K562 (cell line): Measurements from ENCODE around the gene OVOL2.

Experiments
- ASH1L ChIP-seq: fragments of 450-650 bp; IDR thresholded peaks from 2 replicates; pipeline ENCODE4 v1.6.1; 2018; ENCODE audit warnings: borderline replicate concordance, mild to moderate bottlenecking, low read depth; ENCODE audit not compliant: partially characterized antibody
- EZH2 ChIP-seq: IDR thresholded peaks from 2 replicates; pipeline ENCODE4 v1.6.1; 2012; ENCODE audit warnings: low read depth, mild to moderate bottlenecking, inconsistent platforms, low read length, borderline replicate concordance
- FOXP1 ChIP-seq: sonication (generic); formaldehyde crosslinking; IDR thresholded peaks from 2 replicates; pipeline ENCODE4 v1.8.0; 2022; ENCODE audit warnings: mild to moderate bottlenecking, missing genetic modification reagents
- MIER1 ChIP-seq: fragments of 450-650 bp; IDR thresholded peaks from 2 replicates; pipeline ENCODE4 v1.6.1; 2016; ENCODE audit warnings: antibody characterized with exemption, mild to moderate bottlenecking, low read depth
- POLR2AphosphoS2 ChIP-seq: IDR thresholded peaks from 2 replicates; pipeline ENCODE4 v1.6.1; 2012; ENCODE audit warnings: low read length, improper control_type of control experiment
- SREBF1 ChIP-seq: fragments of 150-350 bp; IDR thresholded peaks from 2 replicates; pipeline ENCODE4 v1.6.1; 2014; ENCODE audit warnings: antibody characterized with exemption, low read depth, low read length, borderline replicate concordance
- TCF7 ChIP-seq: sonication (generic); IDR thresholded peaks from 2 replicates; pipeline ENCODE4 v1.6.1; 2016; ENCODE audit warnings: antibody characterized with exemption, borderline replicate concordance
- TF ChIP-seq, protein P1 (sequence below), 3 experiments: IDR thresholded peaks in 2 of 3; conservative IDR thresholded peaks in 1 of 3; 2 replicates each; pipeline ENCODE4 v1.5.1; 2011 to 2012; ENCODE audit warnings: low read length in 3 of 3, mild to moderate bottlenecking in 3 of 3, control low read depth in 2 of 3, improper control_type of control experiment in 1 of 3, inconsistent platforms in 1 of 3, low read depth in 1 of 3, mixed read lengths in 1 of 3, moderate library complexity in 1 of 3; ENCODE audit not compliant: insufficient read depth in 2 of 3
- TF ChIP-seq, protein P2 (sequence below), 2 experiments: IDR thresholded peaks; 2 replicates each; pipeline ENCODE4 v1.6.1; 2012; ENCODE audit warnings: improper control_type of control experiment in 2 of 2, low read depth in 2 of 2, low read length in 2 of 2, borderline replicate concordance in 1 of 2
- TF ChIP-seq, protein P3 (sequence below): fragments of 450-650 bp; IDR thresholded peaks from 2 replicates; pipeline ENCODE4 v1.6.1; 2018; ENCODE audit not compliant: partially characterized antibody
- TF ChIP-seq, protein P4 (sequence below): fragments of 450-650 bp; conservative IDR thresholded peaks from 2 replicates; pipeline ENCODE4 v1.6.1; 2016; ENCODE audit warnings: missing genetic modification characterization, low read depth, mild to moderate bottlenecking, control low read depth, missing compliant biosample characterization
- TF ChIP-seq, protein P5 (sequence below): fragments of 450-650 bp; IDR thresholded peaks from 2 replicates; pipeline ENCODE4 v1.6.1; 2016
- TF ChIP-seq, protein P6 (sequence below): fragments of 250-450 bp; sonication (Bioruptor Pico); IDR thresholded peaks from 2 replicates; pipeline ENCODE4 v1.5.0; 2020; ENCODE audit warnings: mild to moderate bottlenecking, borderline replicate concordance

DNA sequence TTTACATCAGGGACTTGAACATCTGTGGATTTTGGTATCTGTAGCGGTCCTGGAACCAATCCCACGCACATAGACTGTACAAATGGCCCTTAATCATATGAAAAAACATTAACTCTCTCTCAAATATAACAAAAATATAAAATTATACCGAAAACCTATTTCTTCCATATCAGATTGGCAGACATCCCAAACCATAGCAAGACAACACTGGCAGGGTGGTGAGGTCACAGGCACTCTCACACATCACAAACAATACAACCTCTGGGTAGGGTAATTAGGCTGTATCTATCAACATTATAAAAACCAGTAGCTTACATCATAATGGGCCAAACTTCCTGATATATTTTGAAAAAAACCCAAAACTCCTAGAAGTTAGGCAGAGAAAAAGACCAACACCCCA lies 40.9 kb downstream of the OVOL2 start:
- TF ChIP-seq TCF7, result no peak
- TF ChIP-seq, protein P1, sequence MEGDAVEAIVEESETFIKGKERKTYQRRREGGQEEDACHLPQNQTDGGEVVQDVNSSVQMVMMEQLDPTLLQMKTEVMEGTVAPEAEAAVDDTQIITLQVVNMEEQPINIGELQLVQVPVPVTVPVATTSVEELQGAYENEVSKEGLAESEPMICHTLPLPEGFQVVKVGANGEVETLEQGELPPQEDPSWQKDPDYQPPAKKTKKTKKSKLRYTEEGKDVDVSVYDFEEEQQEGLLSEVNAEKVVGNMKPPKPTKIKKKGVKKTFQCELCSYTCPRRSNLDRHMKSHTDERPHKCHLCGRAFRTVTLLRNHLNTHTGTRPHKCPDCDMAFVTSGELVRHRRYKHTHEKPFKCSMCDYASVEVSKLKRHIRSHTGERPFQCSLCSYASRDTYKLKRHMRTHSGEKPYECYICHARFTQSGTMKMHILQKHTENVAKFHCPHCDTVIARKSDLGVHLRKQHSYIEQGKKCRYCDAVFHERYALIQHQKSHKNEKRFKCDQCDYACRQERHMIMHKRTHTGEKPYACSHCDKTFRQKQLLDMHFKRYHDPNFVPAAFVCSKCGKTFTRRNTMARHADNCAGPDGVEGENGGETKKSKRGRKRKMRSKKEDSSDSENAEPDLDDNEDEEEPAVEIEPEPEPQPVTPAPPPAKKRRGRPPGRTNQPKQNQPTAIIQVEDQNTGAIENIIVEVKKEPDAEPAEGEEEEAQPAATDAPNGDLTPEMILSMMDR (IDR thresholded peaks at IDR 0.05 in 2 of 3, conservative IDR thresholded peaks at IDR 0.05 in 1 of 3; ENCODE audit: insufficient read depth in 2 of 3, low read depth in 1 of 3, low read length in 3 of 3), result no peak
- no peak for TF ChIP-seq EZH2
- no peak for TF ChIP-seq POLR2AphosphoS2
- no peak for TF ChIP-seq MIER1
- no peak for TF ChIP-seq SREBF1
- TF ChIP-seq, protein P2, sequence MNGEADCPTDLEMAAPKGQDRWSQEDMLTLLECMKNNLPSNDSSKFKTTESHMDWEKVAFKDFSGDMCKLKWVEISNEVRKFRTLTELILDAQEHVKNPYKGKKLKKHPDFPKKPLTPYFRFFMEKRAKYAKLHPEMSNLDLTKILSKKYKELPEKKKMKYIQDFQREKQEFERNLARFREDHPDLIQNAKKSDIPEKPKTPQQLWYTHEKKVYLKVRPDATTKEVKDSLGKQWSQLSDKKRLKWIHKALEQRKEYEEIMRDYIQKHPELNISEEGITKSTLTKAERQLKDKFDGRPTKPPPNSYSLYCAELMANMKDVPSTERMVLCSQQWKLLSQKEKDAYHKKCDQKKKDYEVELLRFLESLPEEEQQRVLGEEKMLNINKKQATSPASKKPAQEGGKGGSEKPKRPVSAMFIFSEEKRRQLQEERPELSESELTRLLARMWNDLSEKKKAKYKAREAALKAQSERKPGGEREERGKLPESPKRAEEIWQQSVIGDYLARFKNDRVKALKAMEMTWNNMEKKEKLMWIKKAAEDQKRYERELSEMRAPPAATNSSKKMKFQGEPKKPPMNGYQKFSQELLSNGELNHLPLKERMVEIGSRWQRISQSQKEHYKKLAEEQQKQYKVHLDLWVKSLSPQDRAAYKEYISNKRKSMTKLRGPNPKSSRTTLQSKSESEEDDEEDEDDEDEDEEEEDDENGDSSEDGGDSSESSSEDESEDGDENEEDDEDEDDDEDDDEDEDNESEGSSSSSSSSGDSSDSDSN (IDR thresholded peaks at IDR 0.05; ENCODE audit: borderline replicate concordance in 1 of 2, low read depth in 2 of 2, low read length in 2 of 2), result no peak
- TF ChIP-seq ASH1L, result no peak
- TF ChIP-seq FOXP1 (CRISPR knock-in tag), result no peak
- TF ChIP-seq, protein P3, sequence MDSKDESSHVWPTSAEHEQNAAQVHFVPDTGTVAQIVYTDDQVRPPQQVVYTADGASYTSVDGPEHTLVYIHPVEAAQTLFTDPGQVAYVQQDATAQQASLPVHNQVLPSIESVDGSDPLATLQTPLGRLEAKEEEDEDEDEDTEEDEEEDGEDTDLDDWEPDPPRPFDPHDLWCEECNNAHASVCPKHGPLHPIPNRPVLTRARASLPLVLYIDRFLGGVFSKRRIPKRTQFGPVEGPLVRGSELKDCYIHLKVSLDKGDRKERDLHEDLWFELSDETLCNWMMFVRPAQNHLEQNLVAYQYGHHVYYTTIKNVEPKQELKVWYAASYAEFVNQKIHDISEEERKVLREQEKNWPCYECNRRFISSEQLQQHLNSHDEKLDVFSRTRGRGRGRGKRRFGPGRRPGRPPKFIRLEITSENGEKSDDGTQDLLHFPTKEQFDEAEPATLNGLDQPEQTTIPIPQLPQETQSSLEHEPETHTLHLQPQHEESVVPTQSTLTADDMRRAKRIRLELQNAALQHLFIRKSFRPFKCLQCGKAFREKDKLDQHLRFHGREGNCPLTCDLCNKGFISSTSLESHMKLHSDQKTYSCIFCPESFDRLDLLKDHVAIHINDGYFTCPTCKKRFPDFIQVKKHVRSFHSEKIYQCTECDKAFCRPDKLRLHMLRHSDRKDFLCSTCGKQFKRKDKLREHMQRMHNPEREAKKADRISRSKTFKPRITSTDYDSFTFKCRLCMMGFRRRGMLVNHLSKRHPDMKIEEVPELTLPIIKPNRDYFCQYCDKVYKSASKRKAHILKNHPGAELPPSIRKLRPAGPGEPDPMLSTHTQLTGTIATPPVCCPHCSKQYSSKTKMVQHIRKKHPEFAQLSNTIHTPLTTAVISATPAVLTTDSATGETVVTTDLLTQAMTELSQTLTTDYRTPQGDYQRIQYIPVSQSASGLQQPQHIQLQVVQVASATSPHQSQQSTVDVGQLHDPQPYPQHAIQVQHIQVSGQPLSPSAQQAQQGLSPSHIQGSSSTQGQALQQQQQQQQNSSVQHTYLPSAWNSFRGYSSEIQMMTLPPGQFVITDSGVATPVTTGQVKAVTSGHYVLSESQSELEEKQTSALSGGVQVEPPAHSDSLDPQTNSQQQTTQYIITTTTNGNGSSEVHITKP, result no peak
- TF ChIP-seq, protein P4, sequence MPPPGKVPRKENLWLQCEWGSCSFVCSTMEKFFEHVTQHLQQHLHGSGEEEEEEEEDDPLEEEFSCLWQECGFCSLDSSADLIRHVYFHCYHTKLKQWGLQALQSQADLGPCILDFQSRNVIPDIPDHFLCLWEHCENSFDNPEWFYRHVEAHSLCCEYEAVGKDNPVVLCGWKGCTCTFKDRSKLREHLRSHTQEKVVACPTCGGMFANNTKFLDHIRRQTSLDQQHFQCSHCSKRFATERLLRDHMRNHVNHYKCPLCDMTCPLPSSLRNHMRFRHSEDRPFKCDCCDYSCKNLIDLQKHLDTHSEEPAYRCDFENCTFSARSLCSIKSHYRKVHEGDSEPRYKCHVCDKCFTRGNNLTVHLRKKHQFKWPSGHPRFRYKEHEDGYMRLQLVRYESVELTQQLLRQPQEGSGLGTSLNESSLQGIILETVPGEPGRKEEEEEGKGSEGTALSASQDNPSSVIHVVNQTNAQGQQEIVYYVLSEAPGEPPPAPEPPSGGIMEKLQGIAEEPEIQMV (tag), result no peak
- TF ChIP-seq, protein P5, sequence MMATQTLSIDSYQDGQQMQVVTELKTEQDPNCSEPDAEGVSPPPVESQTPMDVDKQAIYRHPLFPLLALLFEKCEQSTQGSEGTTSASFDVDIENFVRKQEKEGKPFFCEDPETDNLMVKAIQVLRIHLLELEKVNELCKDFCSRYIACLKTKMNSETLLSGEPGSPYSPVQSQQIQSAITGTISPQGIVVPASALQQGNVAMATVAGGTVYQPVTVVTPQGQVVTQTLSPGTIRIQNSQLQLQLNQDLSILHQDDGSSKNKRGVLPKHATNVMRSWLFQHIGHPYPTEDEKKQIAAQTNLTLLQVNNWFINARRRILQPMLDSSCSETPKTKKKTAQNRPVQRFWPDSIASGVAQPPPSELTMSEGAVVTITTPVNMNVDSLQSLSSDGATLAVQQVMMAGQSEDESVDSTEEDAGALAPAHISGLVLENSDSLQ, result no peak
- TF ChIP-seq, protein P6, sequence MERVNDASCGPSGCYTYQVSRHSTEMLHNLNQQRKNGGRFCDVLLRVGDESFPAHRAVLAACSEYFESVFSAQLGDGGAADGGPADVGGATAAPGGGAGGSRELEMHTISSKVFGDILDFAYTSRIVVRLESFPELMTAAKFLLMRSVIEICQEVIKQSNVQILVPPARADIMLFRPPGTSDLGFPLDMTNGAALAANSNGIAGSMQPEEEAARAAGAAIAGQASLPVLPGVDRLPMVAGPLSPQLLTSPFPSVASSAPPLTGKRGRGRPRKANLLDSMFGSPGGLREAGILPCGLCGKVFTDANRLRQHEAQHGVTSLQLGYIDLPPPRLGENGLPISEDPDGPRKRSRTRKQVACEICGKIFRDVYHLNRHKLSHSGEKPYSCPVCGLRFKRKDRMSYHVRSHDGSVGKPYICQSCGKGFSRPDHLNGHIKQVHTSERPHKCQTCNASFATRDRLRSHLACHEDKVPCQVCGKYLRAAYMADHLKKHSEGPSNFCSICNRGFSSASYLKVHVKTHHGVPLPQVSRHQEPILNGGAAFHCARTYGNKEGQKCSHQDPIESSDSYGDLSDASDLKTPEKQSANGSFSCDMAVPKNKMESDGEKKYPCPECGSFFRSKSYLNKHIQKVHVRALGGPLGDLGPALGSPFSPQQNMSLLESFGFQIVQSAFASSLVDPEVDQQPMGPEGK (CRISPR knock-in tag), result no peak
